GM08714 (cell line): ENCODE results near the gene ANKRD13C.

Experiments used
- H3K4me3 ChIP-seq: fragments of 200-500 bp; sonication (Bioruptor generic); 2 replicates; pipeline ENCODE4 v1.5.1; 2014; ENCODE audit warnings: mild to moderate bottlenecking, low read length, inconsistent platforms
- ZNF274 ChIP-seq: IDR thresholded peaks from 2 replicates; pipeline ENCODE4 v1.6.1; 2012; ENCODE audit warnings: mild to moderate bottlenecking, low read depth, low read length

The ANKRD13C gene

DNA sequence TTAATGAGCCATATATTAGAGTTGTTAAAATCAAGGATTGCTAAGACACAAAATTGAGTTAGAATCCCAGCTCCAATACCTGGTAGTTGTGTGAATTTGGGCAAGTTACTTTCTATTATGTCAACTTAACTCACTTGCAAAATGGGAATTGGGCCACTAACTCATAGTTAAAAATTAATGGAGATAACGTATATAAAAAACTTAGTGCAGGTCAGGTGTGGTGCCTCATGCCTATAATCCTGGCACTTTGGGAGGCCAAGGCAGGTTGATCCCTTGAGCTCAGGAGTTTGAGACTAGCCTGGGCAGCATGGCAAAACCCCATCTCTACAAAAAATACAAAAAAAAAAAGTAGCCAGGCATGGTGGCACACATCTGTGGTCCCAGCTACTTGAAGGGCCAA is 75.8 kb downstream of the ANKRD13C start:
- H3K4me3 ChIP-seq, result no peak overlapping the region
- no peak for TF ChIP-seq ZNF274

DNA sequence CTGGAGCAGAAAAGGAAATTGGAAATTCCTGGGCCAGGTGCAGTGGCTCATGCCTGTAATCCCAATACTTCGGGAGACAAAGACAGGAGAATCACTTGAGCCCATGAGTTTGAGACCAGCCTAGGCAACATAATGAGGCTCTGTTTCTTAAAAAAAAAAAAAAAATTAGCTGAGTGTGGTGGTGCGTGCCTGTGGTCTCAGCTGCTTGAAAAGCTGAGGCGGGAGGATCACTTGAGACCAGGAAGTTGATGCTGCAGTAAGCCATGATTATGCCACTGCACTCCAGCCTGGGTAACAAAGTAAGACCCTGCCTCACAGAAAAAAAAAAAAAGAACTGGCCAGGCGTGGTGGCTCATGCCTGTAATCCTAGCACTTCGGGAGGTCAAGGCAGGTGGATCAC is 76.6 kb downstream of the ANKRD13C start:
- TF ChIP-seq ZNF274, result no peak
- no peak overlapping the region for H3K4me3 ChIP-seq

DNA sequence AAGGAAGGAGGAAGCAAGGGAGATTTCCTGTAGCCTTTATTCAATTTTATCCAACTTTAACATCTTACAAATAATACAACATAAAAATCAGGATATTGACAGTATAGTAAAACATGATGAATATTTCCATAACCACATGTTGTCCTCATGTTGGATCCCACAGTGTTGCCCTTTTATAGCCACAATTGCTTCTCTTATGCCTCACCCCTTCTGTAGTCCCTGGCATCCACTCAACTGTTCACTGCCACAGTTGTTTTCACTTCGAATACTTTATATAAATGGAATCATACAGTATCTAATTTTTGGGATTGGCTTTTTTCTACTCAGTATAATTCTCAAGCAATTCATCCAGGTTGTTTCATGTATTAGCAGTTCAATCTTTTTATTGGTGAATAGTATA is 88.6 kb downstream of the ANKRD13C start:
- no peak for TF ChIP-seq ZNF274
- H3K4me3 ChIP-seq, result no peak overlapping the region

DNA sequence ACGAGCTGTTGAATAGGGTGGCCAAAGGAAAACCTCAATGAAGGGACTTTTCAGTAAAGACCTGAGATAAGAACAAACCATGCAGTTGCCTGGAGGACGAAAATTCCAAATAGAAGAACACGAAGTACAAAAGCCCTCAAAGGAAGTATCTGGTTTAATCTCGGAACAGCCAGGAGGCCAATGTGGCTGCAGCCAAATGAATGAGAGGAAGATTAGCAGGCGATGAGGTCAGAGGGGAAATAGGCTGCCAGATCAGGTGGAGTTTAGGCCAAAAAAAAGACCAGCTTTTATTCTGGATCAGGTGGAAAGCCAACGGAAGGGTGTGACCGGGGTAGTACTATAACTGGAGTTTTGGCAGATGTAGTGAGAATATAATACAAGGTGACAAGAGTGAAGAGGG is 89.7 kb downstream of the ANKRD13C start:
- no peak for TF ChIP-seq ZNF274
- H3K4me3 ChIP-seq, result no peak overlapping the region

DNA sequence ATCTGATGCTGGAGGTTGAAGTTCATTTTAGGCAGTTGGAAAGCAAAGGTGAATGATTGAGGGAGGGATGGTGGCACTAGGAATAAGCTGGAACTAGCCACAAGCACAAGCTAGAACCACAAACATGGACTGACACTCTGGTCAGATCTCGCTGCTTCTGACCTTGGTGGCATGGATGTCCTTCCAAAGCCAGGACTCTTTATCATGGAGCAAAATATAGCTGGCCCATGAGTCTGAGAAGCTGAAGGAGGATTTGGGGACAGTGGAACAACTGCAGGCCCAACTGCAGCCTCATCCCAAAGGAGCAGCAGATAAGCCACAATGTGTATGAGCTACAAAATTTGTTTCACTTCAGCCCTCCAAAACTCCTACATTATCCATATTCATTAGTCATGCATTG is 97.9 kb downstream of the ANKRD13C start:
- TF ChIP-seq ZNF274, result no peak
- no peak overlapping the region for H3K4me3 ChIP-seq

DNA sequence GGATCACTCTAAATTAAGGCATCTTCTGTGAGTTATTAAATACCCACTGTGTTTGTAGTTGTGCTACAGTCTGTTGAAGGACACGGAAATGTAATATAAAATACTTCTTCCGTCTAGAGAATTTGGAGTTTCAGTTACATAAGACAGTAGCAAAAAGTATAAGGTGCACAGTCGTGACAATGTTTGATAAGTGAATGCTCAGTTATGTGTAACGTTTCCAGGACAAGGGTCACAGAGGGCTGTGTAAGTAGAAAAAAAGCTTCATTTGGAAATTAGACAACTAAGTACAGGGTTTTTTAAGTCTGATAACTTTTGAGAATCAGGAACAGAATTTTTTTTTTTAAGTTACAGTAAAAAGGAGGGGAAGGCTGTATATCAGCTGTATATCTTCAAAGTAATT is 105.8 kb downstream of the ANKRD13C start:
- no peak overlapping the region for H3K4me3 ChIP-seq
- no peak for TF ChIP-seq ZNF274

DNA sequence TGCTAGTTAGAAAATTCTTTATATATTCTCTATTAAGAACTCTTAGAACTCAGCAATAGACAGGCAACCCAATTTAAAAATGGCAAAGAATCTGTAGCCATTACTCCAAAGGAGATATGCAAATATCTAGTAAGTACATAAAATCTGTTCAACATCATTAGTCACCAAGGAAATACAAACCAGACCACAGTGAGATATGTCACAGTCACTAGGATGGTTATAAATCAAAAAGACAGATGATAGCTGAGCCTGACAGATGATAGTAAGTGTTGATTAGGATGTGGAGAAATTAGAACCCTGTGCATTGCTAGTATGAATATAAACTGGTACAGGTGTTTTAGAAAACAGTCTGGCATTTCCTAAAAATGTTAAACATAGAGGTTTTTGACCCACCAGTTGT is 106.8 kb downstream of the ANKRD13C start:
- TF ChIP-seq ZNF274, result no peak
- H3K4me3 ChIP-seq, result no peak overlapping the region

DNA sequence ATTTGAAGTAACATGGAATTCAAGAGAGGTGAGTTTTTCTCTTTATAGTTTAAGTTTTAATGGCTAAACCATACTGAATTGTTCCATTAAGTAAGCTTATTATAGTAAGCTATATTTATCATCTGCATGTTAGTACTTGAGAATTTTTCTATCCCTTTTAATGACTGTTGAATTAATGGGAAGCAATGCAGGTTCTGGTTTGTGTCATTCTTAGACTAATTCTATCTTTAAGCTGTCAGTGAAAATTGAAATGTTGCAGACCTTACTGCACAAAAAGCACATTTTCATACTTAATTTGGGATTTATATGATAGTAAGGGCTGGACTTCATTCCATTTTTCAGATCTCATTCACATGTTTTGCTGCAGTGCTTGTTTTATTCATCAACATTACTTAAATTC is 107.4 kb downstream of the ANKRD13C start:
- no peak for TF ChIP-seq ZNF274
- H3K4me3 ChIP-seq, result no peak overlapping the region

DNA sequence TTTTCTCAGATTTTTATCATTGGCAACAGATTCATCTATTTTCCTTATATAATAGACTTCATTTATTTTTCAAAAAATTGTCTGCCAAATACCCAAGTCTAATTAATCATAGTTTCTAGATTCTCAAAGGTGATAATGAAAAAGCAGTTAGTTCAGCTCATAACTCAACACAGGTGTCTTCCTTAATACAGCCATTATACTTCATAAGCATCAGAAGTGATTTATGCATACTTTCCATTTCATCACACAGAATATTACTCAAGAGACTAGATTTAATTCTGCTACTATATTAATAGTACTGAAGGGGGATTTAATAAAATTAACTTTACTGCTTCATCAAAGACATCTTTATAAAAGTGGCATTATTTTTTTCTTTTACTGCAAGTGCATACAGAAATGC is 114.6 kb downstream of the ANKRD13C start:
- H3K4me3 ChIP-seq, result no peak overlapping the region
- no peak for TF ChIP-seq ZNF274

DNA sequence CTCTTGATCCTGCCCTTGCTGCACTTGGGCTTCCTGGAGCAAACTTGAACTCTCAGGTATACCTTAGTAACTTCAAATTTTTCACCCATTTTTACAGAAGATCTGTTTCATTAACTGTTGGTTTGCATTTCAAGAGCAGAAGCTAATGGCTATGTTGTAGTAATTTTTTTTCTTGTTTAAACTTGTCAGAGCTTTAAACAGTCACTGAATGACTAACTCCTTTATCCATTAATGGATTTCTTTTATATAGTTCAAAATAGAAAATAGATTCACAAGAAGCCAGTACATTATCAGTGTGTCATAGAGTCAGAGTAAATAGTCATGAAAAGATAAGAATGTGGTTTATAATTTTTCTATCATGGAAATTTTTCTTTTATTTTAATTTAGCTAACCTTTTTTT is 119.8 kb downstream of the ANKRD13C start:
- no peak overlapping the region for H3K4me3 ChIP-seq
- no peak for TF ChIP-seq ZNF274

DNA sequence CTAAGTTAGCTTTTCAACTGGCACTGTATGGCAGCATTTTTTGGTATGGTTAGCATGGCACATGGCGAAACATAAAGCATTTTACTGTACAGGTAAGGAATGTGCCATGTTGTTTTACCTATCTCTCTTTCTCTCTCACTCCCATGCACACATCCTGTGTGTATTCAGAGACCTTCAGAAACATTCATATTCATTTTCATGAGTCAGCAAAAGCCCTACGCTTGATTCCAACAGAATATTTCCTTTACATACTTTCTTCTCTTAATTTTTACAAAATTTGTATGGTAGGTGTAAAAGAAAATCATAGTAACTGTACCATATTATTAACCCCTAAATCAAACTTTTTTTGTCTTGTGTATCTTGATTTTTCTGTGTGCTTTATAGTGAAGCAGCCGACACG is 123.0 kb downstream of the ANKRD13C start:
- H3K4me3 ChIP-seq, result no peak overlapping the region
- TF ChIP-seq ZNF274, result no peak

DNA sequence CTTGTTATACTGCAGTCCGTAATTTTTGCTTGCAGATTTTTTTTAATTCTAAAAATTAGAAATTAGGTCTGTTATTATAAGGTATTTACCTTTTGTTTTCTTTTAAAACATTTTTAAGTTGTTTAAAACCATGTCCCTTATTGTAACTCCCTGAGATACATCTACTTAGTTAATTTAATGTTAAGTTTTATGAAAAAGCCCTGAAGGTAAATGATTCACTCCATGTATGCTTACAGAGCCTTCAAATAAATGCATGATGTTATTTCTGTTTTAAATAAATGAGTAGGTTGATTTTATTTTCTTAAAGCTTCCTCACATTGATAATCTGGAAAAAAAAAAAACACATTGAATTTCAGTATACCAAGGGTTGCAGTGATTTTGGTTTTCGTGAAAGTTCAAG is 125.9 kb downstream of the ANKRD13C start:
- no peak for TF ChIP-seq ZNF274
- no peak overlapping the region for H3K4me3 ChIP-seq

DNA sequence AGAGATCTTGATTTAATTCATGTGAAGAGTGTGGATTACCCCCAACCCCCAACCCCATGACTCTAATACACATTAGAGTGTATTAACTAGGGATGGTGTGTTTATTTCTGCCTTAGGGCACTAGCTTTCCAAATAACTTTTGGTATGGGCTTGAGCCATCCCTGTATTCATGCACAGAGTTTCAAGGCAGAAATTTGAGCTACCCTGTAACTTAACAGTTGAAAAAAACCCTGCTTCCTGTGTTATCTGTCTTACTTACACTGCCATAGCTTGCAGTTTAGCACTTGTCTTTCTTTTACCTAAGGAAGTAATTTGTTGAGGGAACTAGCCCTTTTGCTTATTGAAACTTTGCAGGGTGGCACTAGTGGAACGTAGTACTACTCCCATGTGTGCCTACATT is 127.1 kb downstream of the ANKRD13C start:
- TF ChIP-seq ZNF274, result no peak
- H3K4me3 ChIP-seq, result no peak overlapping the region

DNA sequence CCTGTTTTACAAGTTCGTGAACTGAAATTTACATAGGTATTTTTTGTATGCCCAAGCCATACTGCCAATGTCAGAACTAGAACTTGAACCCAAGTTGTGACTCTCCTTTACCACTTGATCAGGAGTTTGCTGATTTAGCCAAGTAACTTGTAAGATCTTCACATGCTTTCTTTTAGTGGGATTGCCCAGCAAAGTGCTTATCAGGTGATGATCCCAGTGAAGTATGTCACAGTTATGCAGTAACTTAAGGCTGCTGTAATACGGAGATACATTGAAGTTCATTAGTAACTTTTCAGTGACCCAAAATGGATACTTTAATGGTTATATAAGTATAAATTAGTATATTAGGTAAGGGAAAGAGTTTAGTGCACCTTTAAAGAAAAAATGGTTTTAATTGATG is 129.6 kb downstream of the ANKRD13C start:
- H3K4me3 ChIP-seq, result no peak overlapping the region
- TF ChIP-seq ZNF274, result no peak

DNA sequence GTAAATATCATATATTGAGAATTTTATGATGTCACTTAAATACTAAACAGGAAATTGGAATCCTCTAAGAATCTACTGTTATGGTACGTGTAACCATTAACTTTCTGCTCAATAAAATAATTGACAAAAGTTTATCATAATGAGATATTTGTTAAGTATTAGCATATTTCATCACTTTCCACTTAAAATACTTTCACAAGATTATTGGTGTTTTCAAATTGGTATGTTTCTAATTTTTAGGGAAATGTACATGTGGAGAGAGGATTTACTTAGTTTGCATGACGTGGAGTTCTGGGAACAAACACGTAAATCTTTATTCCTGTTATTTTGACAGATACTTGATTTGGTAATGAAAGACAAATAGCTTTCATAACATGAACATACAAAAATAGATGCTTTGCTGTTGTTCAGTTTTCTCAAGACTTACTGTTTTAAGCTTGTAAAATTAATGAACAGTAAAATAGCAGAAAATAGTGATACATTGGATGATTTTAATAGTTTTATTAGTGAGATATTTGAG is 131.7 kb downstream of the ANKRD13C start:
- no peak for TF ChIP-seq ZNF274
- peak overlapping the region; percentile 97; the same call in 1 of the 2 replicates for H3K4me3 ChIP-seq
